Gastroesophageal sphincter (tissue), 4 donors: ENCODE measurements around the gene LITAFD. TPM values are rescaled to one million over a fixed set of nuclear protein-coding genes. Genes with fewer than 3 reads are reported as not detected.

Source experiments
- ATAC-seq: fragments of 150-250 bp; one replicate; pipeline ENCODE4 v1.9.1; 2016; ENCODE audit warnings: mild to moderate bottlenecking, moderate library complexity
- H3K27ac ChIP-seq, 4 donors: fragments of 200-600 bp; sonication (generic) in 3 of 4; 1 replicate in 3 of 4; 2 replicates in 1 of 4; pipeline ENCODE4 v1.5.1; 2016 to 2019
- H3K27me3 ChIP-seq: fragments of 200-600 bp; sonication (generic); one replicate; pipeline ENCODE4 v1.5.1; 2019
- H3K36me3 ChIP-seq, 2 donors: fragments of 200-600 bp; sonication (generic); one replicate each; pipeline ENCODE4 v1.5.1; 2019; ENCODE audit warnings: control low read depth in 1 of 2
- H3K4me1 ChIP-seq, 3 donors: fragments of 200-600 bp; sonication (generic); 1 replicate in 2 of 3; 2 replicates in 1 of 3; pipeline ENCODE4 v1.5.1; 2016 to 2019; ENCODE audit warnings: control low read depth in 2 of 3
- H3K4me3 ChIP-seq, 2 donors: fragments of 200-600 bp; sonication (generic); one replicate each; pipeline ENCODE4 v1.5.1; 2019; ENCODE audit warnings: mild to moderate bottlenecking in 1 of 2, moderate library complexity in 1 of 2
- H3K9me3 ChIP-seq, 3 donors: fragments of 200-600 bp; sonication (generic); one replicate each; pipeline ENCODE4 v1.5.1; 2017 to 2019; ENCODE audit warnings: control low read depth in 2 of 3
- EP300 ChIP-seq: sonication (generic); formaldehyde crosslinking; IDR thresholded peaks from one replicate; pipeline ENCODE4 v1.6.1; 2017; ENCODE audit warnings: antibody characterized with exemption, mild to moderate bottlenecking
- POLR2A ChIP-seq, 2 donors: fragments of 450-650 bp; IDR thresholded peaks; one replicate each; pipeline ENCODE4 v1.6.1; 2017; ENCODE audit warnings: antibody characterized with exemption in 2 of 2, mild to moderate bottlenecking in 2 of 2, moderate library complexity in 1 of 2
- POLR2AphosphoS5 ChIP-seq: sonication (generic); formaldehyde crosslinking; IDR thresholded peaks from one replicate; pipeline ENCODE4 v1.6.1; 2017; ENCODE audit warnings: antibody characterized with exemption
- WGBS, 2 donors: methylation state at CpG; one replicate each; pipeline ENCODE4 v1.1.5; 2018; ENCODE audit warnings: low coverage in 1 of 2; 5-methylcytosine and 5-hydroxymethylcytosine counted together
- total RNA-seq, 4 donors: library from RNA; depleted of rRNA; stranded (reverse); fragments of >200 nt; gene quantifications; one replicate each; pipeline ENCODE4 v1.1.0, GENCODE V29; 2016
- TF ChIP-seq, protein P1 (sequence below), 4 experiments: fragments of 200-600 bp in 2 of 4; fragments of 450-650 bp in 2 of 4; sonication (generic) in 1 of 4; IDR thresholded peaks; one replicate each; pipeline ENCODE4 v1.5.1; 2017 to 2019; ENCODE audit warnings: antibody characterized with exemption in 4 of 4, mild to moderate bottlenecking in 2 of 4, moderate library complexity in 2 of 4

LITAFD gene
- total RNA-seq, 4 donors from 2014 or later = not detected

DNA sequence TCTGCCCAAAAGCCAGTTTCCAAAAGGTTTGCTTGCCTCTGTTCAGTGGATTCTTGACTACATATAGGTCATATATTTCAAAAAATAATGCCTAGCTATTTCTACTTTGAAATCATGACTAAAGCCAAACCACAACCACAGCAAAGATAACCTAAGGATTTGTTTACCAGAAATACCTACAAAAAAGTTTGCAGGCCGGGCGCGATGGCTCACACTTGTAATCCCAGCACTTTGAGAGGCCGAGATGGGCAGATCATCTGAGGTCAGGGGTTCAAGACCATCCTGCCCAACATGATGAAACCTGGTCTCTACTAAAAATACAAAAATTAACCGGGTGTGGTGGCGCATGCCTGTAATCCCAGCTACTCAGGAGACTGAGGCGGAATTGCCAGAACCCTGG lies 28.5 kb upstream of the LITAFD start:
- Histone ChIP-seq H3K9me3 (no peaks in the 10 kb centered on the region), H3K36me3 (peaks cover 0 to 93% of the 10 kb centered on the region in 2 donors), H3K4me1 (peaks cover 0 to 24% (median 0%) of the 10 kb centered on the region in 3 donors), H3K4me3 (no peak overlapping the region), H3K27me3 (no peaks in the 10 kb centered on the region), H3K27ac (peak overlapping the region in 2 of 4 donors; percentile 12 to 24)
- no peak for ATAC-seq
- no peak for TF ChIP-seq EP300
- TF ChIP-seq POLR2A (IDR thresholded peaks at IDR 0.05) = no peak
- WGBS, 2 donors = 91% methylated on average over 7 of the region's 7 CpGs; no CpG with 5 or more reads in 1 of the 2 donors

DNA sequence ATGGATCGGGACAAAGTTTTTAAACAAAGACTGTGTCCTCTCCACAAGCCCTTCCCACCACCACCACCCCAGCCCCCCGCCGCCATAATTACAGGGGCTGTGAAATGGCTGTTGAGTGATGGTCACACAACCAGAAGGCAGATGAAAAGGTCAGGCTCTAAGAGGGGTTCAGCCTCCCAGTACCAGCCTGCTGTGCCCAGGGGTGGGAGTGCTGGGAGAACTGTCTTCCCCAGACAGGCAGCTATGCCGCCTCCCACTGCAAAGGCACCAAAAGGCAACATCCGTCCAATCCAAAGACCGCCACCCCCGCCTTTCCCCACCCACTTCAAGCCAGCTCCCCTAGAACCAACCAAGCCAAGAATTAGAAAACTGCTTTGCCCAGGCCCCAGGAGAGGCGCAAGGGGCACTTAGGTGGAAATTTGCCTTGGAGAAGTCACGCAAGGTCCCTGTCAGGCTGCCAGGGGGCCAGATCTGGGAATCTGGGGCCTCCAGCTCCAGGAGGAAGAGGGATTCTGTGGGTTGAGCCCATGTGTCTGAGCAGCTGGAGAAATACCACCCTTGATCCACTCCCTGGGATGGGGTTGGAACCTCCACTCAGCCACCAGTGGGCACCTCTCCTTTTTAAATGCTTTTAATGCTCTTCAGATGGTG lies 27.7 kb upstream of the LITAFD start:
- Histone ChIP-seq H3K36me3 (peaks cover 0 to 92% of the 10 kb centered on the region in 2 donors), H3K9me3 (no peaks in the 10 kb centered on the region), H3K27ac (peak overlapping the region in 1 of 4 donors; percentile 31), H3K4me3 (no peak overlapping the region), H3K4me1 (peaks cover 0 to 28% (median 4%) of the 10 kb centered on the region in 3 donors), H3K27me3 (no peaks in the 10 kb centered on the region)
- 77 to 80% methylated on average over 2 to 3 of the region's 9 CpGs for WGBS, 2 donors
- TF ChIP-seq POLR2AphosphoS5 (no peak), EP300 (no peak), POLR2A (IDR thresholded peaks at IDR 0.05) (no peak)
- TF ChIP-seq, protein P1, sequence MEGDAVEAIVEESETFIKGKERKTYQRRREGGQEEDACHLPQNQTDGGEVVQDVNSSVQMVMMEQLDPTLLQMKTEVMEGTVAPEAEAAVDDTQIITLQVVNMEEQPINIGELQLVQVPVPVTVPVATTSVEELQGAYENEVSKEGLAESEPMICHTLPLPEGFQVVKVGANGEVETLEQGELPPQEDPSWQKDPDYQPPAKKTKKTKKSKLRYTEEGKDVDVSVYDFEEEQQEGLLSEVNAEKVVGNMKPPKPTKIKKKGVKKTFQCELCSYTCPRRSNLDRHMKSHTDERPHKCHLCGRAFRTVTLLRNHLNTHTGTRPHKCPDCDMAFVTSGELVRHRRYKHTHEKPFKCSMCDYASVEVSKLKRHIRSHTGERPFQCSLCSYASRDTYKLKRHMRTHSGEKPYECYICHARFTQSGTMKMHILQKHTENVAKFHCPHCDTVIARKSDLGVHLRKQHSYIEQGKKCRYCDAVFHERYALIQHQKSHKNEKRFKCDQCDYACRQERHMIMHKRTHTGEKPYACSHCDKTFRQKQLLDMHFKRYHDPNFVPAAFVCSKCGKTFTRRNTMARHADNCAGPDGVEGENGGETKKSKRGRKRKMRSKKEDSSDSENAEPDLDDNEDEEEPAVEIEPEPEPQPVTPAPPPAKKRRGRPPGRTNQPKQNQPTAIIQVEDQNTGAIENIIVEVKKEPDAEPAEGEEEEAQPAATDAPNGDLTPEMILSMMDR (IDR thresholded peaks at IDR 0.05) = no peak
- no peak for ATAC-seq

DNA sequence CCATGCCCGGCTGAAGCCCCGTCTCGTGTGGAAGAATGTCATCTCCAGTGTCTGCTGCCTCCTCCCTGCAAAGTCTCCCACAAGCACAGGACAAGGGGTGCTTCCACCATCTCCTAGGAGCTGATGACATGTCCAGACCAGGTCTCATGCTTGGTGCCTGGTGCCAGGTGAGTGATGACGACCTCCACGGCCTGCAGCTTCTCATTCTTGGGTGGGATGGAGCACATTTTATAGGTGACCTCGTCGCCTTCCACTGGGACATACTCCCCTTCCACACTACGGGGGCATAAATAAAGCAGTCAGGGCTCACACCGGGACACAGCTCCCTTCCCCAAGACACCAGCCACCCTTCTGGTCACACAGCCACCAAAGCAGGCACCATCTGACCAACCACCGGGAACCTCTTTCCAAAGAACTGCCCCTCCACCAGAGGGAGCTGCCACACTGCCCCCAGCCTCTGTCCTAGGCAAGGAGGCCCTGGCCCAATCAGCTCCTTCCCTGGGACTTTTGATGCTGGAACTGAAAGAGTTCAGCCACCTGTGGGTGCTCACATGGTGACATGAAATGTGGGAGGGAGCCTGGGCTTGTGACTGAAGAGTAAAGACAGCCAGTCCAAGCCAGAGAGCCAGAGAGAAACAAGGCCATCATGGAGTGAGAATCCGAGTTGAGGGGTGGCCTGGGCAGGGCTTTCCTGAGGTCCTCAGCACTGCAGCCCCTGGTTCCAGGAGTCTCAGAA lies 26.9 kb upstream of the LITAFD start:
- no peaks in the 10 kb centered on the region for H3K27me3 ChIP-seq
- no peaks in the 10 kb centered on the region for H3K9me3 ChIP-seq
- no peak overlapping the region for H3K4me3 ChIP-seq
- TF ChIP-seq EP300 (no peak), POLR2AphosphoS5 (no peak), POLR2A (IDR thresholded peaks at IDR 0.05) (no peak)
- TF ChIP-seq, protein P1 (IDR thresholded peaks at IDR 0.05) = no peak
- peak overlapping the region in 1 of 4 donors; percentile 31 for H3K27ac ChIP-seq
- peaks cover 0 to 84% of the 10 kb centered on the region in 2 donors for H3K36me3 ChIP-seq
- 92 to 100% methylated on average over 2 to 3 of the region's 11 CpGs for WGBS, 2 donors
- ATAC-seq = no peak
- peaks cover 0 to 28% (median 5%) of the 10 kb centered on the region in 3 donors for H3K4me1 ChIP-seq

DNA sequence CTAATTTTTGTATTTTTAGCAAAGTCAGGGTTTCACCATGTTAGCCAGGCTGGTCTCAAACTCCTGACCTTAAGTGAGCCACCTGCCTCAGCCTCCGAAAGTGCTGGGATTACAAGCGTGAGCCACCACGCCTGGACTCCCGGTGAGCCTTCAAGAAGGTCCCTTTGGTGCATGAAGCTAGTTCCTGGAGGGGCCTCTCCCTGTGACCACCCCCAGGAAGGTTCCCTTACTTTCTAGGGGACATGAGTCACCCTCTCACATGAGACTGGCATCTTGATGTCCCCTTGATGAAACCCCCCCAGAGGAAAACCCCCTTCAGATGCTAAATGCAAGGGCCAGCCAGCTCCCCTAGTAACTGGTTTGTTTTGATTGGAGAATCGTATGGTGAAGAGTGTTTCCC lies 26.2 kb upstream of the LITAFD start:
- Histone ChIP-seq H3K27me3 (no peaks in the 10 kb centered on the region), H3K36me3 (peaks cover 0 to 77% of the 10 kb centered on the region in 2 donors), H3K4me3 (no peak overlapping the region), H3K9me3 (no peaks in the 10 kb centered on the region), H3K4me1 (peaks cover 0 to 30% (median 5%) of the 10 kb centered on the region in 3 donors), H3K27ac (no peak overlapping the region)
- WGBS, 2 donors = 100% methylated on average over 1 of the region's 5 CpGs; no CpG with 5 or more reads in 1 of the 2 donors
- no peak for ATAC-seq
- TF ChIP-seq POLR2A (IDR thresholded peaks at IDR 0.05) = no peak
- TF ChIP-seq EP300 = no peak
- TF ChIP-seq, protein P1 (IDR thresholded peaks at IDR 0.05) = no peak

DNA sequence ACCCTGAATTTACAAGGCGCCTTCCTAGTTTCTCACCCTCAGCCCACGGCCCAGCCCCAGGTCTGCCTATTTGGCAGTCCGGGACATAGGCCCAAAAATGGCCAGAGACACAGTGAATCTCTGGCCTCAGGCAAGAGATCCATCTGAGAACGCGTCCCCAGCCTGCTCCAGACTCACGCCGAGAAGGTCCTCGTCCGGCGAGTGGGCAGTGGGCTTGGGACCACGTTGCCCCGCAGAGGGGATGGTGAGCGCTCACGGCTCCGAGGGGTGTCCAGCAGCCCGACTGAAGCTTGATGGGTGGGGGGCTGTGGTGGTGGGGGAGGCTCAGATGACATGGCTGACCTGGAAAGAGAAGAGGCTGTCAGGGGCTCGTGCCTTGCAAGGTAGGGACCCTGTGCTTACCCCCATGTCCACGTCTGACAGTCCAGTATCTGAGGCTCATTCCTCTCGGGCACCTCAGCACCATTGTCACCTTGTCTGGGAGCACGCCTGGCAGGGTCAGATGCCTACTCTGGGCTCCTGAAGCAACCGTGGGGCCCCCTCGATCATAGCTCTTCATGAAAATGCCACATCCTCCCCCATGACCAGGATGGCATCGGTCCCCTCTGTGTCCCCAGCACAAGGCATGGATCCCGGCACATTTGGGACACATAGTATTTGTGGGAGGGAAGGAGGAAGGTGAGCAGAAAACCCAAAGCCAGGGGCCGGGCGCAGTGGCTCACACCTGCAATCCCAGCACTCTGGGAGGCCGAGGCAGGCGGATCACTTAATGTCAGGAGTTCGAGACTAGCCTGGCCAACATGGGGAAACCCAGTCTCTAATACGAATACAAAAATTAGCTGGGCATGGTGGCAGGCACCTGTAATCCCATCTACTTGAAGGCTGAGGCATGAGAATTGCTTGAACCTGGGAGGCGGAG lies 22.9 kb upstream of the LITAFD start:
- no peak for ATAC-seq
- Histone ChIP-seq H3K27me3 (no peaks in the 10 kb centered on the region), H3K4me1 (peaks cover 0 to 62% (median 26%) of the 10 kb centered on the region in 3 donors), H3K36me3 (peaks cover 0 to 46% of the 10 kb centered on the region in 2 donors), H3K27ac (peak overlapping the region in 3 of 4 donors; percentile 69 to 73 (median 73)), H3K9me3 (no peaks in the 10 kb centered on the region), H3K4me3 (no peak overlapping the region)
- TF ChIP-seq POLR2A (IDR thresholded peaks at IDR 0.05) (no peak), POLR2AphosphoS5 (no peak), EP300 (no peak)
- TF ChIP-seq, protein P1 (IDR thresholded peaks at IDR 0.05) = no peak
- 83 to 100% methylated on average over 1 of the region's 31 CpGs for WGBS, 2 donors
